ENCODE data around the gene DTL.

GRCh38 chr1:212089560-212090163, 54.1 kb downstream of the DTL start:
- TF ChIP-seq YY1 (IDR thresholded peaks at IDR 0.05; ENCODE audit: insufficient read depth, insufficient read length) (no peak), ZNF274 (IDR thresholded peaks at IDR 0.05; ENCODE audit: low read depth, low read length) (no peak), SUZ12 (IDR thresholded peaks at IDR 0.05; ENCODE audit: extremely low read depth, insufficient read depth, insufficient read length) (no peak)

Measured in NT2/D1 (cell line).